ENCODE results near the gene FAM200A. TPM values are rescaled to one million over a fixed set of nuclear protein-coding genes. Genes with fewer than 3 reads are reported as not detected.

Gene FAM200A
- total and polyA plus RNA-seq, 2 experiments from 2014 or later: 7.7 to 7.9 TPM

GRCh38 chr7:99543916-99544315, 8.0 kb downstream of the FAM200A start:
- 0 out of 2 replicates have a peak, but pooled peaks cover 3% of the 10 kb centered on the region for H3K36me3 ChIP-seq (ENCODE audit: insufficient read depth)
- no peaks in the 10 kb centered on the region for H3F3A ChIP-seq (replicated peaks; ENCODE audit: low read depth)
- DNase-seq (ENCODE audit: low spot score): no peak
- Mint-ChIP-seq H3K27ac (no peak overlapping the region), H3K4me3 (no peak overlapping the region), H3K36me3 (ENCODE audit: low read depth) (peaks cover 66% of the 10 kb centered on the region), H3K27me3 (ENCODE audit: insufficient read depth, low read depth, poor library complexity) (peaks cover 4% of the 10 kb centered on the region), H3K9me3 (peaks cover 83% of the 10 kb centered on the region), H3K4me1 (no peaks in the 10 kb centered on the region)
- no peaks in the 10 kb centered on the region for H3K9me2 ChIP-seq (ENCODE audit: insufficient read depth)
- no peak overlapping the region for H2AFZ ChIP-seq
- no peak overlapping the region for H3K4me3 ChIP-seq
- no peaks in the 10 kb centered on the region for H3K79me2 ChIP-seq (replicated peaks; ENCODE audit: insufficient read depth)
- no peak overlapping the region for H3K27ac ChIP-seq (ENCODE audit: low read depth)
- H3K27me3 ChIP-seq (ENCODE audit: insufficient read depth): no peaks in the 10 kb centered on the region
- no peak overlapping the region for H3K4me2 ChIP-seq
- H4K20me1 ChIP-seq (replicated peaks; ENCODE audit: insufficient read depth): no peaks in the 10 kb centered on the region
- no peaks in the 10 kb centered on the region for H3K4me1 ChIP-seq (ENCODE audit: insufficient read depth)
- no peak for ATAC-seq
- no peak for TF ChIP-seq NANOG (IDR thresholded peaks at IDR 0.05; ENCODE audit: borderline replicate concordance)
- no peak for TF ChIP-seq CREB1 (CRISPR knock-in tag; IDR thresholded peaks at IDR 0.05; ENCODE audit: low read depth)

- Mint-ChIP-seq H3K27ac (no peak overlapping the region), H3K27me3 (ENCODE audit: insufficient read depth, low read depth, poor library complexity) (peaks cover 6% of the 10 kb centered on the region), H3K4me3 (no peak overlapping the region), H3K36me3 (ENCODE audit: low read depth) (peaks cover 63% of the 10 kb centered on the region), H3K4me1 (no peaks in the 10 kb centered on the region), H3K9me3 (peaks cover 86% of the 10 kb centered on the region)
- no peak overlapping the region for H2AFZ ChIP-seq
- no peaks in the 10 kb centered on the region for H3K79me2 ChIP-seq (replicated peaks; ENCODE audit: insufficient read depth)
- H3K27me3 ChIP-seq (ENCODE audit: insufficient read depth): no peaks in the 10 kb centered on the region
- H3K27ac ChIP-seq (ENCODE audit: low read depth): no peak overlapping the region
- DNase-seq (ENCODE audit: low spot score) (no peak), ATAC-seq (no peak)
- H3K36me3 ChIP-seq (ENCODE audit: insufficient read depth): 0 out of 2 replicates have a peak, but pooled peaks cover 3% of the 10 kb centered on the region
- H3K4me1 ChIP-seq (ENCODE audit: insufficient read depth): no peaks in the 10 kb centered on the region
- no peaks in the 10 kb centered on the region for H4K20me1 ChIP-seq (replicated peaks; ENCODE audit: insufficient read depth)
- no peak overlapping the region for H3K4me3 ChIP-seq
- no peaks in the 10 kb centered on the region for H3F3A ChIP-seq (replicated peaks; ENCODE audit: low read depth)
- H3K9me2 ChIP-seq (ENCODE audit: insufficient read depth): no peaks in the 10 kb centered on the region
- TF ChIP-seq CREB1 (CRISPR knock-in tag; IDR thresholded peaks at IDR 0.05; ENCODE audit: low read depth) (no peak), EZH2phosphoT487 (IDR thresholded peaks at IDR 0.05; ENCODE audit: unreplicated experiment) (no peak), EZH2 (IDR thresholded peaks at IDR 0.05; ENCODE audit: low read depth, unreplicated experiment) (no peak)
- no peak overlapping the region for H3K4me2 ChIP-seq
These were observed 8.7 kb downstream of the FAM200A start for GRCh38 chr7:99543081-99543671.

GRCh38 chr7:99541212-99541611, 10.7 kb downstream of the FAM200A start:
- H3K27ac Mint-ChIP-seq: no peak overlapping the region
- Histone ChIP-seq H3K4me2 (no peak overlapping the region), H3F3A (replicated peaks; ENCODE audit: low read depth) (no peaks in the 10 kb centered on the region), H3K27me3 (ENCODE audit: insufficient read depth) (no peaks in the 10 kb centered on the region), H3K79me2 (replicated peaks; ENCODE audit: insufficient read depth) (no peaks in the 10 kb centered on the region), H3K9me2 (ENCODE audit: insufficient read depth) (no peaks in the 10 kb centered on the region), H2AFZ (no peak overlapping the region), H3K36me3 (ENCODE audit: insufficient read depth) (no peaks in the 10 kb centered on the region; the same call in 1 of the 2 replicates), H3K4me1 (ENCODE audit: insufficient read depth) (no peaks in the 10 kb centered on the region), H4K20me1 (replicated peaks; ENCODE audit: insufficient read depth) (no peaks in the 10 kb centered on the region), H3K4me3 (no peak overlapping the region), H3K27ac (ENCODE audit: low read depth) (no peak overlapping the region)
- peaks cover 92% of the 10 kb centered on the region for H3K9me3 Mint-ChIP-seq
- no peaks in the 10 kb centered on the region for H3K4me1 Mint-ChIP-seq
- no peak for ATAC-seq
- H3K4me3 Mint-ChIP-seq: no peak overlapping the region; the same call in 2 of the 3 replicates
- H3K27me3 Mint-ChIP-seq (ENCODE audit: insufficient read depth, low read depth, poor library complexity): peaks cover 11% of the 10 kb centered on the region
- peaks cover 43% of the 10 kb centered on the region for H3K36me3 Mint-ChIP-seq (ENCODE audit: low read depth)
- no peak for DNase-seq (ENCODE audit: low spot score)
- TF ChIP-seq CREB1 (CRISPR knock-in tag; IDR thresholded peaks at IDR 0.05; ENCODE audit: low read depth) (no peak), JUNB (IDR thresholded peaks at IDR 0.05; ENCODE audit: unreplicated experiment) (no peak), EZH2phosphoT487 (IDR thresholded peaks at IDR 0.05; ENCODE audit: unreplicated experiment) (no peak), ZNF114 (CRISPR knock-in tag; IDR thresholded peaks at IDR 0.05) (no peak), ZNF462 (CRISPR knock-in tag; IDR thresholded peaks at IDR 0.05) (no peak), POLR2AphosphoS5 (IDR thresholded peaks at IDR 0.05; ENCODE audit: low read depth) (no peak), ZNF331 (CRISPR knock-in tag; IDR thresholded peaks at IDR 0.05; ENCODE audit: low read depth) (no peak)
- TF ChIP-seq, protein P1, sequence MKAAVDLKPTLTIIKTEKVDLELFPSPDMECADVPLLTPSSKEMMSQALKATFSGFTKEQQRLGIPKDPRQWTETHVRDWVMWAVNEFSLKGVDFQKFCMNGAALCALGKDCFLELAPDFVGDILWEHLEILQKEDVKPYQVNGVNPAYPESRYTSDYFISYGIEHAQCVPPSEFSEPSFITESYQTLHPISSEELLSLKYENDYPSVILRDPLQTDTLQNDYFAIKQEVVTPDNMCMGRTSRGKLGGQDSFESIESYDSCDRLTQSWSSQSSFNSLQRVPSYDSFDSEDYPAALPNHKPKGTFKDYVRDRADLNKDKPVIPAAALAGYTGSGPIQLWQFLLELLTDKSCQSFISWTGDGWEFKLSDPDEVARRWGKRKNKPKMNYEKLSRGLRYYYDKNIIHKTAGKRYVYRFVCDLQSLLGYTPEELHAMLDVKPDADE (IDR thresholded peaks at IDR 0.05): no peak

Data from GM23338 (cell line).